ENCODE results near the gene KRT77.

KRT77 gene

DNA sequence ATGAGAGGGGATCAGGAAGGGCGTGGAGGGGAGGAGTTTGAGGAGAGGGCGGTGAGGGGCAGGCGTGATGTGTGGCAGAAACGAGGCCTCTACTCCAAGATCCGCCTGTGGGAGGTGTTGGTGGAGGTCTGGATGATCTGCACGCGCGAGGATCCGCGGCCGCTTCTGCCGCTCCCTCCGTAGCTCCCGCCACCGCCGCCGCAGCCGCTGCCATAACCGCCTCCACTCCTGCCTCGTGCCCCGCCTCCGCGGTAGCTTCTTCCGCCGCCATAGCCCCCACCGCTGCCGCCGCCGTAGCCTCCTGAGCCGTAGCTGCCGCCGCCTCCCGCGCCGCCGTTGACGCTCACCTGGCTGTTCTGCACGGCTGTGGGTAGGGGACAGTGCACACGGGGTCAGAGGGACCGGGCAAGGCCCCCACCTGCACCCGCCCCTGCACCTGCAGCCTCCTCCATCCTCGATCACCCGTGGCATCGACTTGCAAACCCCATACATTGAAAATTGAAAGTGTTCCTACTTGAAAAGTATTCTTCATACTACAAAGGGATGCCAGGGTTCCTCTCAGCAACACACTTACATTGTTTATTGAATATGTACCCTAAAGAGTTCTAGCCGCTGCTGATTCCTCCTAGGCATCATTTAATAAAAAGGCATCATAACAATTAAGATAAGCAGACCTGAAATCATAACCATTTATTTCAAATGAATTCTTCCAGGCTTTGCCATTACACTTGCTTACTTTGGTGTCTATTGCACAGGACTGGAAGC lies 12.1 kb downstream of the KRT77 start:
- DNase-seq, result peak in 1 of 2 experiments; percentile 63

DNA sequence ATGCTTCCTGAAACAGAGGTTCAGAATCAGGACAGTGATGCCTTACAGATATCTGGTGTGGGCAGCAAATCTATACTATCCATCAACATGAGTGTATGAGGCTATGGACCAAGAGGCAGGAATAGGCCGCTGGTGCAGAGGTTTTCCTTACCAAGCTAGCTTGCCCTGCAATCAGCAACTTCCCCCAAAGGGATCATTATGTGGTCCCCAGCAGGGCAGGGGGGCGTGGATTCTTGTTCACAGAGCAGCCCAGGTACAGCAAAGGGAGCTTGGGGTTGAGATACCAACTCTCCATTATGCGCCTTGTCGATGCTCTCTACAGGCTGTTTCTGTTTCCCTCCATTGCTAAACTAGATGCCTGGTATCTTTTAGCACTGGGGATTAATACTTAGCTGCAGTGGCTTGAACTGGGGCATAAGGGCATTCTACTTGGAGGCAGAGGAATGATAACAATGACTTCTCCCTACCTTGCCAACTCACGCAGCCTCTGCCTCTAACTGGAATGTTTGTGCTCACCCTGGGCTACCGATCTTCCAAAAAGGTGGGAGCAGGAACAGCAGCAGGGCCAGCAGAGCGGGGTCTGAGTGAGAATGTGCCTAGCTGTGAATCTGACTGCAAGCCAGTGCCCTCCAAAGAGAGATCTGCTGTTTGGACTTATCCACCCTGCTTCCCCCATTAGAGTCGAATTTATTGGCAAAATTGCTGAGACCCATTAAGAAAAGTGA lies 12.8 kb downstream of the KRT77 start:
- peak in 1 of 2 experiments; percentile 25 for DNase-seq

DNA sequence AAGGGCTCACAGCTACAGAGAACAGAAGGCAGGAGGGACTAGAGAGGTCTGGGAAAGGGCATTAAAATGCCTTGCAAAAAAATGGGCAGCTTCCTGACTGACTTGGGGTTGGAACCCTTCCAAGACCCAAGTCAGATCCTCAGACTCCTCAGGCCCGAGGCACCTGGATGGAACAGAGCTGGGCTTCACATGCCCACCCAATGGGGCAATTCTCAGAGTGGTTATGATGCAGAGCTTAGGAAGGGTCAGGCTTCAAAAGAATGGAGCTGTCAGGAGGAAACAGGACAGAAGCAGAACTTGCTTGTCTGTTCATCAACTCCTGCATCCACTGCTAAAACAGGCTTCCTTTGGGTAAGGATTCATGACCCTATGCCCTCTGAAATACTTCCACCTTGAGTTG lies 13.4 kb downstream of the KRT77 start:
- no peak for DNase-seq

DNA sequence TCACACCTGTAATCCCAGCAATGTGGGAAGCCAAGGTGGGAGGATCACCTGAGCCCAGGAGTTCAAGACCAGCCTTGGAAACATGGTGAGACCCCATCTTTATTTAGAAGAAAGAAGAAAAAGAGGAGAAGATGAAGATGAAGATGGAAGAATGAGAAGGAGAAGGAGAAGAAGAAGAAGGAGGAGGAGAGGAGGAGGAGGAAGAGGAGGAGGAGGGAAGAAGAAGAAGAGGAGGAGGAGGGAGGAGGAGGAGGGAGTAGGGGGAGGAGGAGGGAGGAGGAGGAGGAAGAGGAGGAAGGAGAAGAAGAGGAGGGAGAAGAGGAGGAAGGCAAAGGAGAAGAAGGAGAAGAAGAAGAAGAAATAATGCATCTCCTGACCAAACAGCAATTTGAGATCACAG lies 14.1 kb downstream of the KRT77 start:
- DNase-seq, result no peak

DNA sequence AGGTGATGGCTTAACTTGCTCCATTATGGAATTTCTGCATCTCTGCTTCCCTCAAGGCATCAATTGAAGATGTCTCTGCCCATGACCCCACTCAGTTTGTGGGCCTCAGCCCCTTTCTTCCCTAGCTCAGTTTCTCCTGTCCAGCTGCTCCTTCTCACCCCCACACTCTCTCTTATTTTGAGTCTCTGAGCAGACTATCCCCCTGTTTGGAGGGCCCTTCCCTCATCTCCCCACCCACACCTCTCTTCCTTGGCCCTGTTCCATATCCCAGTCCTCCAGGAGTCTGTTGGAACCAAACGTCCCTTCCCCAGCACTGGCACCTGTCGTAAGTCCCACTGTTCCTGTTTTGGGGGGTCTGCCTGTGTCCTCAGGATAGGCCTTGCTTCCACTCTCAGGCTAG lies 14.8 kb downstream of the KRT77 start:
- no peak for DNase-seq

DNA sequence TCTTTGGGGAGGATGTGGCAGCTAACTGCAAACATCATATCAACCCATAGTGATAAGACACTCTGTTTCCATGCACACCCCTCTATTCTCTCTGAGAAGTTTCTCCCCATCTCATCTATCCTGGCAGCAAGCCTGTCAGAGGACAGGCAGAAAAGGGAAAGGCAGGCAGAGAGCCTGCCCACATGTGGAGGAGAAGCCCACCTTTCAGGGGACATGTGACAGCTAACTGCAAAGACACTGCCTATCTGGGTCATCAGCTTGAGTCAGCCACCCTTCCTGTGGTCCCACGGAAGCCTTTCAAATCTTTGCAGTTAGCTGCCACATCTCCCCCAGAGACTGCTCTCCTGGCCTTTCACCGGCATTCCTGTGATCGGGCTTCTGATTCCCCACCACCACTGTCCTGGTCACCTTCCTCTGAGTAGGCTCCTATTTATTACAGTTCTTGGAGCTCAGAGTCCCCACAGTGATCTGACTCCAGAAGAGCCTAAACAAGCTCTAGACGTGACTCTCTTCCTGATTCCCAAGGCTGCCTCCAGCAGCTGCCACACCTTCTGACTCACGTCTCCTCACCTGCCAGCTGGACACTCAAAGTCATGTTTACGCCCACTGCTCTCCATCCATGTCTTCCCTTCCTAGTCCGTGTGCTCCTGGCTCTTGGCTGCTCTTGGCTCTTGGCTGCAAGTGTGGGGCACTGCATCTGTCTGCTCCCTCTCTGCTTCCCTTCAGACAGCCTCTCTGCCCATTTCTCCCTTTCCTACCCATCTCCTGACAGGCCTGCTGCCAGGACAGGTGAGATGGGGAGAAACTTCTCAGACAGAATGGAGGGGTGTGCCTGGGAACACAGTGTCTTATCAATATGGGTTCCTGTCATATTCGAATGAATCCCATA lies 15.6 kb downstream of the KRT77 start:
- DNase-seq, result no peak

DNA sequence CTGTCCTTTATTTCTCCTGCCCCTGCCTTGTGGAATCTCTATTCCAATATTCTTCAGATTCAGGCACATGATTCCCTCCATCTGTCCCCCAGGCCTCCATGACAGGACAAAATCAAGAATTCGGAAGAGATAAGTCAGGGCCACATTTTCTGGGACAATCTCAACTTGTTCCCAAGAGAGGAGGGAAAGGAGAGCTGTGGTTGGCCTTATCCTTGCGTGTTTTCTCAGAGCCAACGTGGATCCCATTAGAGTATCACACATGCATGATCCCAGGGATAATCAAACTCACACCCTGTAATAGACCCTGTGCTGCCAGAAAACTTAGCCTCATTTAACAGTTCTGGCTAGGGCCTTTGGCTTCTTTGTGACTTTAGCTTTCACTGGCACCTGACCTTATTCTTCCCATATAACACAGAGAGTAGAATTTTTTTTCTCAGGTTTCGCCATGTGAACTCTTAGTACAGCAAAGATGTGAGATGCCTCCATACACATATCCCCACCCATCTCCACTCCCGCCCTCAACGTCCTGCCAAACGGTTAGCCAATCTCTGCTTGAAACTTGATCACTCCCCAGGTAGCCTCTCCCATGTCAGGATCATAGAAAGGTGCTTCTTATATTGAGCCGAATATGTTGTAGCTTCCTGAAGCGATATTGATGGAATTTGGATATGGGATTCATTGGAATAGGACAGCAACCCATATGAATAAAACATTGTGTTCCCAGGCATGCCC lies 16.4 kb downstream of the KRT77 start:
- no peak for DNase-seq

DNA sequence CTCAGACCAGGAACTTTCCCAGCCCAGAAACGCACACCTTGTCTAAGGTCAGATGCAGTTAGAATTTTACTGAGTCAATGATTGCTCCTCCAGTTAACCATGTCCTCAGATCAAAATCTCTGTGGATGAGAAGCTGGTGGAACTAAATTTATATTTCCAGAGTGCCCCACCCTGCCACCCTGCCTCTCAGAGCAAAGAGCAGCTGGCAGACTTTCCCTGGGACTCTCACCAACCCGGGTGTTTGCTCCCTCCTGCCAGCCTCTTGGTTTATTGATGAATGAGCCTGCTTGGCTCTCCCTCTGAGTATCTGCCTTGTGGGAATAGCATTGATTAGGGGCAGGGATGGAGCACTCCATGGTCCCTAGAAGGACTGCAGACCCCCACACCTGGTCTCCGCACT lies 17.3 kb downstream of the KRT77 start:
- no peak for DNase-seq

DNA sequence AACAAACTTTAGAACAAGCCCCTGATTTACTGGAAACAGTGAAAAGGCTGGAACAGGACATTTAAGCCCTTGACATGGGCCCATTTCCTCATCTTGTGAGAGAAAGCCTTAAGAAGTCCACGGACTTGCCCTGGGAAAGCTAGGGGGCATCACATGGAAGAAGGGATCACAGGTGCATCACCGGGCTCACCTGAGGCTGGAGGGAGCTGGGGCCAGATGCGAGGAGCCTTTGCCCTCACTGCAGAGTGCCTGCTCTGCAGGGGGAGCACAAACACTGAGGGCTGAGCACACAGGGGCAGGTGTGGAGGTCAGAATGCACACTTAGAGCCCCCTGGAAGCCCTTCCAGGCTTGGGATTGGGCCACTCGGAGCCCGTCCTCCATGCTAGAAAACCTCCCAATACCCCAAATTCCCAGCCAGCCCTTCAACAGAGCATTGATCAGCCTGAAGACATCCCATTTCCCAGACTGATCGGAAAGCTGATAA lies 17.9 kb downstream of the KRT77 start:
- DNase-seq, result no peak

DNA sequence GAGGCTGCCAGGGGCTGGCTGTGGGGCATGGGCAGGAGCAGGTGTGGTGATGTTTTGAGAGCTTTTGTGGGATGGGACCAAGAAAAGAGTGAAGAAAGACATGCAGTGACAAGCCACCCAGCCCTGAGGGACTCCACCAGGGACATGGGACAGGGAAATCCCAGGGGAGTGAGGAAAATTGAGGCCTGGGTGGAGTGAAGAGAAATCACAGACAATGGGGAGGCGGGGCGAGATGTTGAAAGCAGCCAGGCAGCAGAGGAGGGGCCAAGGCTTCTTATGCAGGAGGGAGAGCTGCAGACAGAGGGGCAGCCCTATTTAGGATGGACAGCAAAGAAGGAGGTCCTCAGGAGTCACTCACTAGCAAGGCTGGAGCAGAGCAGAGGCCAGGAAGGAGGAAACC lies 18.9 kb downstream of the KRT77 start:
- no peak for DNase-seq

DNA sequence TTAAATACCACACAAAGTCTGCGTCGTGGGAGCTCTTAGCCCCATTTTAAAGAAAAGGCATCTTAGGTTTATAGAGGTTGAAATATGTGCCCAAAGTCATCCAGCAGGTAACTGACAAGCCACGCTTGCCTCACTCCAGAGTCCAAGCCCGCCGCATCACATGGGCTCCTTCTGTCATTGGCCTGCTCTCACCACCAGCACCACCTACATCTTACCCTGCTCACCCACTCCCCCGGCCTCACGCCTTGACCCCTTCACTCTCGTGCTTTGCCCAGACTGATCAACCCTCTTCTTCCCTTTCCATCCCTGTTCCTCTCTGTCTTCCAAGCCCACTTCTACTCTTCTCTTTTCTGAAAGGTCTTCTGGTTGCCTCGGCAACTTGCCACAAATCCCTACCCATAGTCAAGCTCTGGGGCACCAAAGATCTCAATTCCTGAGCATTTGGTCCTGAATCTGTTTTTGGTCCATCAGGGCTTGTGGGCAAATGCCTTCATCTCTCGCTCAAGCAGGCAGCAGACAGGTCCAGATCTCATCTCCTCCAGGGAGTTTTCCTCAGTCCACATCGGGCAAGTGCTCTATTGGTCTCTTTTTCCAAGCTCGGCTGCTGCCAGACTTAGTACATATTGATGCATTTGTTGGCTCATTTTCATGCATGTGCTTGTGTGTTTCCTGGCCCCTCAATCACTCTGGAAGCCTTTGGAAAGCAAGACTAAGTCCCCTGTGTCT lies 19.6 kb downstream of the KRT77 start:
- no peak for DNase-seq

DNA sequence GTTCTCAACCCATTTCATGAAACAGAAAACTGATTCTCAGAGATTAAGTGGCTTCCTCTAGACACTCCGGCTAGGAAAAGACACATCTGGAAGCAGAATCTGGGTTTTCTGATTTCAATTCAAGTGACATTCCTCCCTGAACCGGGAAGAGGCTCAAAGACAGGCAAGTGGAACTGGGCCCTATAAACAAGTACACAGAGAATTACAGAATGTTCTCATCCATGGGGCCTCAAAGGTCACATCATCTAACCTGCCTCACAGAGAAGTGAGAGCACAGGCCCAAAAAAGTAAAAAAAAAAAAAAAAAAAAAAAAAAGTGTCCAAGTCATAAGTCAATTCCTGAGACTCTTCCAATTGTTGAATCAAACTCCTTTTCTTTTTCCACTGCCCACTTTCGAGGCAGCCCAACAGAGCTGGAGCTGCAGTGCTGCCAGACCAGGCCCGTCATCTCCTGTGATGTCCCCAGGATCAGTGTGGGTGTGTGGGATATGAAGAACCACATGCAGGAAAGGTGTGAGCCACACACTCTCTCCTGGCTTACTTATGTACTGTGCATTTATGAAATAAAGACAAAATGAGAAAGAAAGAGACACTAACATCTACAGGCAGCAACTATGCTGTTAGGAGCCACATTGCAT lies 20.3 kb downstream of the KRT77 start:
- no peak for DNase-seq

DNA sequence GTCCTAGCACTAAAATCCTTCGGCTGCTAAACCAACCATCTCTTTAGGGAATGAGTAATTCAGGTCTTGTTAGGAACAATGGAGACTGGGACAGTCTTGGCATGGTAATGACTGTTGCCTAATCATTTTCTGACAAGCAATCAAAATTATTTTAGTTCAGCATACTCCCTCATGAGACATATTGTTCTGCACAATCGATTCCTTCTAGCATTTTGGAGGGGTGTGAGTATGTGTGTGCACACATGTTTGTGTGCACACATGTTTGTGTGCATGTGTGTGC lies 21.0 kb downstream of the KRT77 start:
- no peak for DNase-seq

DNA sequence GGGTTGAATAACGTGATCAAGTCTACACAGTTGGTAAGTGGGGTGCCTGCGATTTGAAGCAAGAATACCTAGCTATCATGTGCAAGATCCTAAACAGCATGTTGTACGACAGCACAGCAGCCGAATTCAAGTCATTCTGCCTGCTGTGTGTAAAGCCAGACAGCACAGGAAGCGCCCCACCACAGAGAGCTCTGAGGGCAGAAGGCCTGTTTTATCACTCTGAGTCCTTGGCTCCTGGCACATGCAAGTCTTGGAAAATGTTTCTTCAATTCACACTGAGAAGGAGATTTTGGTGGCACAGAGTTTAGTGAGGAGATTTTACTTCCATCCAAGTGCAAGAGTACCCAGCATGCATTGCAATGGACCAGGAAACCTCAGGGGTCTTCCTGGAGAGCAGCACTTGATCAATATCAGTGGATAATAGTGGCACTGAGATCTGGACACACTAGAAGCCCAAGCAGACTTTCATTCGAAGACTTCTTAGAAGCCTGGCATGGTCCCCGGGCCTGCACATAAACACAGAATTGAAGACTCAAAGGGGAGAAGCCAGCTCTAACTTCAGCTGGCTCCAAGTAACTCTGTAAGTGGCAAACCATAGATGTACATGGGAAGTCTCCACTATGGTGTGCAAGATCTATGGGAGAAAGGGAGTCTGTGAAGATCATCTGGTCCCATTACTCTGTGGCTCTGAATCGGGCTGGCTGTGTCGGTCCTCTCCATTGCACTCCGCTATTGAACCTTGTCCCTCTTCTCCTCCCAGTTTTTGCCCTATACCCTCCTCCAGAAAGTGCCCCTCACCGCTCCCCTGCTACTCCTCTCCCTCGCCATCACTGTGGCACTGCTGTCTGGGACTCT lies 21.6 kb downstream of the KRT77 start:
- no peak for DNase-seq

DNA sequence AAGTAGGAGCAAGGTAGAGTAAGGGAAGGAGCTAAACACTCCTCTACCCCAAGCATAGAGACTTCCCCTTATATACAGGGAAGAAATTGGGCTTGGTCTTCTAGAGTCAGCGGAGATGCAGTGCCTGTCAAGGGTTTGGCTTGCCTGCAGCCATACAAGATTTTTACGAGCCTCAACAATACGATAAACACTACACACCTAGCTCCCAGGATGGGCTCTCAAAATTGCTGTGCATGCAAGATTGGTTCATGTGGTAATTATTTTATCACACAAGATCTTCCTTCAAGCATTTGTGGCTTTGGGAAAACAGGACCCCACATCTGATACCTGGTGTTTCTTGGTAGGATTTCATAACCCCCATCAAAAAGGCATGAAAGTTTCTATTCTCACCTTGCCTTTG lies 23.0 kb downstream of the KRT77 start, which contains the start of gene KRT1:
Gene KRT1, minus strand, starts transcription at position 45 of the 400 bp plus-strand sequence. CDS start 59 bp downstream, outside the sequence.
- DNase-seq, result no peak

DNA sequence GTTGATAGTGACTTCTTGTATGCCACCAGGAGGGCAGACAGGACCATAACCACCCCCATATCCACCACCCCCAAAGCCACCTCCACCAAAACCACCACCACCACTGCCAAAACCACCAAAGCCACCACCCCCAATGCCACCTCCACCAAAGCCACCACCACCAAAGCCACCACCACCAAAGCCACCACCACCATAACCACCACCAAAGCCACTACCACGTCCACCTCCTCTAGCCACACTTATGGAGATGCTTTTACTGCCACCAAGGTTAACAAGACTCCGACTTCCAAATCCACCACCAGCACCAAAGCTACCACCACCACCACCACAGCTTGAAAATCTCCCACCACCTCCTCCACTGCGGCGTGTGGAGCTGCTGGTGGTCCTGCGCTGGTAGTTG lies 23.4 kb downstream of the KRT77 start:
- DNase-seq, result no peak

DNA sequence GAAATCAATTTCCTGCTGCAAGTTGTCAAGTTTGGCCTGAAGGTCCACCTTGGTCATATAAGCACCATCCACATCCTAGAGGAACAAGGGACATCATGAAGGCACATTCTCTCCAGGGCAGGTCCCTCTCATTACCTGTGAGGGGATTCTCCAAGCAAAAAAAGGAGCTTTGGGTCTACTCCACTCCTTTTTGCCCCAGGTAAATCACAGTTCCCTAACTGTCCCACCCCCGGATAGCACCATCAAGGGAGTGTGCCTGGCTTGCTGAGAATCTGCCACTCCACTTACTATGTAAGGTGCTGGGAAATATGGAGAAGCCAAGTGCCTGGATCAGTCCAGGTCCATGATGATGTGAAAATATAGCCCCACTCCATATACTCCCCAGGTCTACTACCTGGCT lies 25.7 kb downstream of the KRT77 start:
- DNase-seq, result no peak

DNA sequence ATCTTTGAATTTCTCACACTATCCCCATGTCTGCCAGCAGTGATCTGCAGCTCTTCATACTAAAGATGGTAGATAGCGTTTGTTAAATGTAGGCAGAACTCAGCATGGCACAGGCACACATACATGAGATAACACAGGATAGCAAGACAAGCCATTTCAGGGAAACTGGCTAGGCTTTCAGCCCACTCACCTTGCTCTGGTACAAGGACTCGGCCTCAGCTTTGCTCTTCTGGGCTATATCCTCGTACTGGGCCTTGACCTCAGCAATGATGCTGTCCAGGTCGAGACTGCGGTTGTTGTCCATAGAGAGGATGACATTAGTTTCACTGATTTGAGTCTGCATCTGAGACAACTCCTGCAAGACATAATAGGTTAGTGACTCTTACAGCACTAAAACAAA lies 26.2 kb downstream of the KRT77 start:
- DNase-seq, result no peak

DNA sequence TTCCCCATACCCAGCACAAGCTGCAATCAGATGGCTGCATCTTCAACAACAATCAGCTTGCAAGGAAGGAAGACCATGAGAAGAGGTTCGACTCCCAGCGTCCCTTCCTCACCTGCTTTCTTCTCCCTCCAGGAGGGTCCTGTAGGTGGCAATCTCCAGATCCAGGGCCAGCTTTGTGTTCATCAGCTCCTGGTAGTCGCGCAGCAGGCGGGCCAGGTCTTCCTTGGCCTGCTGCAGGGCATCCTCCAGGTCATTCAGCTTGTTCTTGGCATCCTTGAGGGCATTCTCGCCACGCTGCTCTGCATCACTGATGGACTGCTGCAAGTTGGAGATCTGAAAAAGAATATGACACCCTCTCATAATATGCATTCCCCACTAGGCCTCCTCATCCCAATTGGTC lies 27.2 kb downstream of the KRT77 start:
- DNase-seq, result no peak

DNA sequence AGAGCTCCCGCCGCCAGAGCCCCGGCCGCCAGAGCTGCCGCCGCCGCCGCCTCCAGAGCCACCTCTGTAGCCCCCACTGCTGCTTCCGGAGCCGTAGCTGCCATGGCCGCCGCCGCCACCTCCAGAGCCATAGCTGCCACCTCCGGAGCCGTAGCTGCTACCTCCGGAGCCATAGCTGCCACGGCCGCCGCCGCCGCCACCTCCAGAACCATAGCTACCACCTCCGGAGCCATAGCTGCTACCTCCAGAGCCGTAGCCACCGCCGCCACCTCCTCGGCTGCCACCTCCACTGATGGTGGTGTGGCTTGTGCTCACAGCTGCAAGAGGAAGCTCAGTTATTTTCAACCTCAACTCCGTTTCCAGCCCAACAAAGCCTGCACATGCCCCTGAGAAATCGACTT lies 28.0 kb downstream of the KRT77 start:
- no peak for DNase-seq

DNA sequence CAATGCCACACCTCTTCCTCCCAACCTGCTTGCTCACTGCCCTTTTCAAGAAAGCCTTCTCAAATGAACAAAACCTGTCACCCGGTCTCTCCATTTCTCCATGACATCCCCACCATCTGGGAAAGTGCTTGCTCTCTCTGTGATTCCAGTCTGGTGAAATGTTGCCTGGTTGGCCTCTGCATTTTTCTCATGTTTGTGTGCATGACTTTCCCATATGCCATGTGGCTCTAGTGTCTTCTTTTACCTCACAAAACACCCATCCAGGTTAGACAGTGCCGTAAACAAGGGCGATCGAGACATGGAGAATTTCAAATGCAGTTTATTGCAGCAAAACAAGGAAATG lies 28.9 kb downstream of the KRT77 start:
- DNase-seq, result no peak
